ENCODE measurements around the gene CDK5RAP2. TPM values are rescaled to one million over a fixed set of nuclear protein-coding genes. Genes with fewer than 3 reads are reported as not detected.

CDK5RAP2 gene
- total RNA-seq, 2 experiments from 2014 or later, result 76.0 to 81.6 TPM

- DNase-seq (ENCODE audit: low spot score), result no peak
- no peak for TF ChIP-seq EZH2phosphoT487 (IDR thresholded peaks at IDR 0.05; ENCODE audit: borderline replicate concordance, low read depth, low read length)
- no peak for TF ChIP-seq CTCF (conservative IDR thresholded peaks at IDR 0.05; ENCODE audit: low read length)
- Histone ChIP-seq H3K36me3 (ENCODE audit: insufficient read depth, low read length) (no peaks in the 10 kb centered on the region), H3K9me2 (ENCODE audit: insufficient read depth, low read length) (no peaks in the 10 kb centered on the region), H3K9me3 (ENCODE audit: low read length) (no peaks in the 10 kb centered on the region), H3K27ac (ENCODE audit: low read depth, low read length, poor library complexity, severe bottlenecking) (no peak overlapping the region), H3K4me2 (ENCODE audit: low read length) (no peak overlapping the region), H3K4me1 (ENCODE audit: insufficient read depth, low read length, poor library complexity, severe bottlenecking) (no peaks in the 10 kb centered on the region), H2AFZ (ENCODE audit: low read length) (no peak overlapping the region), H3K79me2 (ENCODE audit: insufficient read depth, low read depth, low read length) (no peaks in the 10 kb centered on the region), H4K20me1 (ENCODE audit: insufficient read depth, low read length) (no peaks in the 10 kb centered on the region), H3K4me3 (ENCODE audit: low read depth, low read length, poor library complexity, severe bottlenecking) (no peak overlapping the region)
- intact Hi-C loops (cut with micrococcal nuclease; ENCODE audit: unreplicated experiment), result loop anchor here (10.0 kb wide), 1 partner anchor 88 kb away; the partner anchor contains the start of gene MEGF9
- ChIA-PET POLR2A (interaction anchor here (0.9 kb wide), 1 partner anchor 20 kb away, joined by 3 read pairs; no protein-coding TSS in a partner anchor), CTCF (ENCODE audit: unreplicated experiment) (no interaction called here)
- BruUV-seq (replicated peaks), result no TSS peak
Measured at GRCh38 chr9:120627073-120627472, 47.1 kb upstream of the CDK5RAP2 start.

GRCh38 chr9:120626512-120626911 is 46.5 kb upstream of the CDK5RAP2 start:
- CTCF ChIA-PET (ENCODE audit: unreplicated experiment), result no interaction called here
- no TSS peak for BruUV-seq (replicated peaks)

More at GRCh38 chr9:120626512-120626911, 46.5 kb upstream of the CDK5RAP2 start:
- Histone ChIP-seq H3K4me2 (ENCODE audit: low read length) (no peak overlapping the region), H3K36me3 (ENCODE audit: insufficient read depth, low read length) (no peaks in the 10 kb centered on the region), H3K27ac (ENCODE audit: low read depth, low read length, poor library complexity, severe bottlenecking) (no peak overlapping the region), H3K4me3 (ENCODE audit: low read depth, low read length, poor library complexity, severe bottlenecking) (no peak overlapping the region), H3K9me2 (ENCODE audit: insufficient read depth, low read length) (no peaks in the 10 kb centered on the region), H4K20me1 (ENCODE audit: insufficient read depth, low read length) (no peaks in the 10 kb centered on the region), H3K9me3 (ENCODE audit: low read length) (no peaks in the 10 kb centered on the region), H3K4me1 (ENCODE audit: insufficient read depth, low read length, poor library complexity, severe bottlenecking) (no peaks in the 10 kb centered on the region), H2AFZ (ENCODE audit: low read length) (no peak overlapping the region), H3K79me2 (ENCODE audit: insufficient read depth, low read depth, low read length) (no peaks in the 10 kb centered on the region)
- intact Hi-C loops (cut with micrococcal nuclease; ENCODE audit: unreplicated experiment), result loop anchor here (10.0 kb wide), 1 partner anchor 88 kb away; the partner anchor contains the start of gene MEGF9
- no peak for DNase-seq (ENCODE audit: low spot score)
- TF ChIP-seq EZH2phosphoT487 (IDR thresholded peaks at IDR 0.05; ENCODE audit: borderline replicate concordance, low read depth, low read length) (no peak), CTCF (conservative IDR thresholded peaks at IDR 0.05; ENCODE audit: low read length) (no peak)
- POLR2A ChIA-PET, result interaction anchor here (0.9 kb wide), 1 partner anchor 21 kb away, joined by 3 read pairs; no protein-coding TSS in a partner anchor

Data from OCI-LY7 (cell line).